ENCODE data around the gene KCNIP4. TPM values are rescaled to one million over a fixed set of nuclear protein-coding genes. Genes with fewer than 3 reads are reported as not detected.

KCNIP4 gene
- total and polyA plus RNA-seq, 2 experiments from 2014 or later = 0.14 to 0.63 TPM

DNA sequence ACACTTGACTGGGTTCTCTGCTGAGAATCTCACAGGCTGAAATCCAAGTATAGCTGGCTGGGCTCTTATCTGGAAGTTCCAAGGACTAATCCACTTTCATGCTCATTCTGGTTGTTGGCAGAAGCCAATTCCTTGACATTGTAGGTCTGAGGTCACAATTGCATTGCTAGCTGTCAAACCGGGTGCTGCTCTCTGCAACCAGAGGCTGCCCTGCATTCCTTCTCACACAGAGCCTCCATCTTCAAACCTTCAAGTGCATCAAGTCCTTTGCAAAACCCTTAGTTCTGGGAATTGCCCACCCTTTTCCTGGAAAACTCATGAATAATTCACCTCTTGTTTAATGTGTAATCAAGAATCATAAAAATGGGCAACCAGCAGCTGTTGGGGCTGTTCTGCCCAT lies 404.2 kb downstream of the KCNIP4 start:
- Mint-ChIP-seq H3K9me3 (peaks cover 5% of the 10 kb centered on the region; the same call in 2 of the 3 replicates), H3K4me1 (peaks cover 21% of the 10 kb centered on the region), H3K27ac (no peak overlapping the region), H3K36me3 (ENCODE audit: low read depth) (peaks cover 8% of the 10 kb centered on the region; the same call in 1 of the 3 replicates), H3K4me3 (no peak overlapping the region), H3K27me3 (ENCODE audit: insufficient read depth, low read depth, poor library complexity) (peaks cover 8% of the 10 kb centered on the region)
- no peaks in the 10 kb centered on the region for H3K9me2 ChIP-seq (ENCODE audit: insufficient read depth)
- peaks cover 26% of the 10 kb centered on the region for H3K4me1 ChIP-seq (ENCODE audit: insufficient read depth)
- H3K79me2 ChIP-seq (replicated peaks; ENCODE audit: insufficient read depth) = no peaks in the 10 kb centered on the region
- no peaks in the 10 kb centered on the region for H4K20me1 ChIP-seq (replicated peaks; ENCODE audit: insufficient read depth)
- H2AFZ ChIP-seq = no peak overlapping the region
- no peak for TF ChIP-seq ETS1 (IDR thresholded peaks at IDR 0.05)
- TF ChIP-seq JUNB (IDR thresholded peaks at IDR 0.05; ENCODE audit: unreplicated experiment) = no peak
- no peak for TF ChIP-seq NANOG (IDR thresholded peaks at IDR 0.05; ENCODE audit: borderline replicate concordance)
- no peak for TF ChIP-seq REST (IDR thresholded peaks at IDR 0.05; ENCODE audit: unreplicated experiment)
- no peak for TF ChIP-seq ZNF331 (CRISPR knock-in tag; IDR thresholded peaks at IDR 0.05; ENCODE audit: low read depth)
- no peak for TF ChIP-seq POLR2AphosphoS5 (IDR thresholded peaks at IDR 0.05; ENCODE audit: low read depth)
- TF ChIP-seq EZH2phosphoT487 (IDR thresholded peaks at IDR 0.05; ENCODE audit: unreplicated experiment) = no peak
- 0 out of 2 replicates have a peak, but pooled peaks cover 3% of the 10 kb centered on the region for H3K27me3 ChIP-seq (ENCODE audit: insufficient read depth)
- H3K4me3 ChIP-seq = no peak overlapping the region
- H3F3A ChIP-seq (replicated peaks; ENCODE audit: low read depth) = no peaks in the 10 kb centered on the region
- DNase-seq (ENCODE audit: low spot score) = peak; percentile 26
- no peak overlapping the region for H3K27ac ChIP-seq (ENCODE audit: low read depth)
- no peaks in the 10 kb centered on the region for H3K36me3 ChIP-seq (ENCODE audit: insufficient read depth)
- ATAC-seq = peak; percentile 58
- peak overlapping the region; percentile 5 for H3K4me2 ChIP-seq

DNA sequence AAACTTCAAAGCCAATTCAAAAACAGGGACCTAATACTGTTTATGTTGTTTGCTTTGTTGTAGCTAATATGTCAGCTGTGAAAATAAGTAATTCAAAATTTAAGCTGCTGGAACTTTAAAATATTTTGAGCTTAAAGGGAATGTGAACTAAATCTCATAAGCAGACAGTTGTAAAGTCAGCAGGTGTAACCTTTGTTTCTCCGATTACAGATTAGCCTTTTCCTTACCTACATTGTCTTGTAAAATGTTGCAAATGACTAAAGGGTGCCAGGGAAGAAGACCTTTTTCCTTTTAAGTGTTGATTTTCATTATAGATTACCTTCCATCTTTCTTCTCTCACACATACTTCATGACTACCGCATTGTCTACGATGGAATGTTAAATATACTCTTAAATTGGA lies 405.1 kb downstream of the KCNIP4 start:
- peaks cover 8% of the 10 kb centered on the region; the same call in 1 of the 3 replicates for H3K36me3 Mint-ChIP-seq (ENCODE audit: low read depth)
- TF ChIP-seq POLR2AphosphoS5 (IDR thresholded peaks at IDR 0.05; ENCODE audit: low read depth) = no peak
- peak; percentile 96 for TF ChIP-seq NANOG (IDR thresholded peaks at IDR 0.05; ENCODE audit: borderline replicate concordance)
- peaks cover 21% of the 10 kb centered on the region for H3K4me1 Mint-ChIP-seq
- Histone ChIP-seq H3K79me2 (replicated peaks; ENCODE audit: insufficient read depth) (no peaks in the 10 kb centered on the region), H3F3A (replicated peaks; ENCODE audit: low read depth) (no peaks in the 10 kb centered on the region), H3K4me1 (ENCODE audit: insufficient read depth) (peaks cover 26% of the 10 kb centered on the region), H3K27ac (ENCODE audit: low read depth) (no peak overlapping the region), H2AFZ (no peak overlapping the region), H3K9me2 (ENCODE audit: insufficient read depth) (no peaks in the 10 kb centered on the region), H3K4me3 (peak overlapping the region; percentile 13; the same call in 1 of the 2 replicates), H3K27me3 (ENCODE audit: insufficient read depth) (0 out of 2 replicates have a peak, but pooled peaks cover 3% of the 10 kb centered on the region), H3K36me3 (ENCODE audit: insufficient read depth) (no peaks in the 10 kb centered on the region), H4K20me1 (replicated peaks; ENCODE audit: insufficient read depth) (no peaks in the 10 kb centered on the region), H3K4me2 (peak overlapping the region; percentile 44)
- H3K4me3 Mint-ChIP-seq = peak overlapping the region; percentile 50; the same call in 1 of the 3 replicates
- DNase-seq (ENCODE audit: low spot score) (peak; percentile 67), ATAC-seq (peak; percentile 79)
- peaks cover 5% of the 10 kb centered on the region; the same call in 2 of the 3 replicates for H3K9me3 Mint-ChIP-seq
- H3K27ac Mint-ChIP-seq = no peak overlapping the region
- H3K27me3 Mint-ChIP-seq (ENCODE audit: insufficient read depth, low read depth, poor library complexity) = peaks cover 8% of the 10 kb centered on the region
